Activated B cell treated with CpG ODN at 0.5 μM for 24 hours (primary cell): ENCODE data around the gene M1AP. TPM values are rescaled to one million over a fixed set of nuclear protein-coding genes. Genes with fewer than 3 reads are reported as not detected.

ENCODE experiments used
- ATAC-seq: fragments of 200-7000 bp; cut with Tn5 transposase; one replicate; pipeline ENCODE4 v1.10.0; 2021; ENCODE audit warnings: low read depth, mild to moderate bottlenecking, moderate library complexity
- CTCF ChIA-PET: fragments of 350-600 bp; sonication (Branson Sonifier 250); formaldehyde crosslinking; loops from one replicate; lab custom pipeline; 2021; ENCODE audit warnings: antibody characterized with exemption; lab: Charles Lee
- POLR2A ChIA-PET: fragments of 350-600 bp; sonication (Branson Sonifier 250); formaldehyde crosslinking; loops from one replicate; lab custom pipeline; 2021; ENCODE audit warnings: antibody characterized with exemption; lab: Charles Lee
- DNase-seq: peaks from one replicate; pipeline ENCODE4 v3.0.0; 2022
- H3K27ac Mint-ChIP-seq: one replicate; pipeline ENCODE4 v1.8.0; 2020; ENCODE audit warnings: mixed read lengths
- H3K27me3 Mint-ChIP-seq: one replicate; pipeline ENCODE4 v1.8.0; 2021; ENCODE audit warnings: mixed read lengths
- H3K36me3 Mint-ChIP-seq: one replicate; pipeline ENCODE4 v1.8.0; 2021; ENCODE audit warnings: low read depth, mixed read lengths
- H3K4me1 Mint-ChIP-seq: one replicate; pipeline ENCODE4 v1.8.0; 2021; ENCODE audit warnings: mixed read lengths
- H3K4me3 Mint-ChIP-seq: one replicate; pipeline ENCODE4 v1.8.0; 2020; ENCODE audit warnings: mild to moderate bottlenecking, mixed read lengths
- H3K9me3 Mint-ChIP-seq: one replicate; pipeline ENCODE4 v1.8.0; 2020; ENCODE audit warnings: mixed read lengths
- CTCF ChIP-seq: fragments of 200-600 bp; IDR thresholded peaks from one replicate; pipeline ENCODE4 v1.8.0; 2022; ENCODE audit warnings: antibody characterized with exemption, mild to moderate bottlenecking
- intact Hi-C: fragments of 100-400 bp; cut with micrococcal nuclease; formaldehyde crosslinking; loops from one replicate; pipeline ENCODE4 v1.15.1; 2024
- total RNA-seq: library from RNA; stranded (reverse); gene quantifications from 2 replicates; pipeline ENCODE4 v1.2.3, GENCODE V29; 2022

Gene M1AP
- total RNA-seq, 1 donor from 2014 or later = not detected

GRCh38 chr2:74685408-74685807 is 37.3 kb upstream of the M1AP start:
- H3K27ac Mint-ChIP-seq = no peak overlapping the region
- H3K4me1 Mint-ChIP-seq = no peaks in the 10 kb centered on the region
- H3K36me3 Mint-ChIP-seq = peaks cover 6% of the 10 kb centered on the region
- DNase-seq (no peak), ATAC-seq (no peak)
- CTCF ChIA-PET = no interaction called here
- no peaks in the 10 kb centered on the region for H3K9me3 Mint-ChIP-seq
- peaks cover 3% of the 10 kb centered on the region for H3K27me3 Mint-ChIP-seq
- no peak for TF ChIP-seq CTCF
- no peak overlapping the region for H3K4me3 Mint-ChIP-seq
- POLR2A ChIA-PET = no interaction called here
- intact Hi-C loops = no loop called here

GRCh38 chr2:74682501-74682900 is 34.4 kb upstream of the M1AP start:
- Mint-ChIP-seq H3K4me1 (no peaks in the 10 kb centered on the region), H3K27me3 (no peaks in the 10 kb centered on the region), H3K4me3 (no peak overlapping the region), H3K27ac (no peak overlapping the region), H3K9me3 (no peaks in the 10 kb centered on the region), H3K36me3 (peaks cover 29% of the 10 kb centered on the region)
- ChIA-PET CTCF (no interaction called here), POLR2A (no interaction called here)
- intact Hi-C loops = no loop called here
- no peak for TF ChIP-seq CTCF
- DNase-seq (no peak), ATAC-seq (no peak)

GRCh38 chr2:74679615-74680014 is 31.5 kb upstream of the M1AP start:
- ATAC-seq (no peak), DNase-seq (no peak)
- intact Hi-C loops = no loop called here
- Mint-ChIP-seq H3K27me3 (no peaks in the 10 kb centered on the region), H3K9me3 (no peaks in the 10 kb centered on the region), H3K36me3 (peaks cover 53% of the 10 kb centered on the region), H3K4me1 (no peaks in the 10 kb centered on the region), H3K27ac (no peak overlapping the region), H3K4me3 (no peak overlapping the region)
- POLR2A ChIA-PET = no interaction called here
- no peak for TF ChIP-seq CTCF
- CTCF ChIA-PET = no interaction called here

GRCh38 chr2:74676331-74676730 is 28.2 kb upstream of the M1AP start:
- Mint-ChIP-seq H3K27ac (no peak overlapping the region), H3K4me3 (no peak overlapping the region), H3K9me3 (no peaks in the 10 kb centered on the region), H3K4me1 (no peaks in the 10 kb centered on the region), H3K27me3 (no peaks in the 10 kb centered on the region), H3K36me3 (peaks cover 73% of the 10 kb centered on the region)
- intact Hi-C loops = no loop called here
- no peak for TF ChIP-seq CTCF
- POLR2A ChIA-PET = no interaction called here
- CTCF ChIA-PET = no interaction called here
- ATAC-seq = no peak
- DNase-seq = no peak

- H3K27me3 Mint-ChIP-seq = no peaks in the 10 kb centered on the region
- ChIA-PET CTCF (no interaction called here), POLR2A (no interaction called here)
- H3K36me3 Mint-ChIP-seq = peaks cover 67% of the 10 kb centered on the region
- ATAC-seq (no peak), DNase-seq (no peak)
- no peak overlapping the region for H3K27ac Mint-ChIP-seq
- no peaks in the 10 kb centered on the region for H3K9me3 Mint-ChIP-seq
- H3K4me1 Mint-ChIP-seq = no peaks in the 10 kb centered on the region
- H3K4me3 Mint-ChIP-seq = no peak overlapping the region
- TF ChIP-seq CTCF = no peak
- intact Hi-C loops = no loop called here
Measured at GRCh38 chr2:74675090-74675489, 27.0 kb upstream of the M1AP start.
